GM23338 (cell line): Measurements from ENCODE around the gene TNFSF12. TPM values are rescaled to one million over a fixed set of nuclear protein-coding genes. Genes with fewer than 3 reads are reported as not detected.

Experiments used
- ATAC-seq: fragments of 200-7000 bp; cut with Tn5 transposase; 3 replicates; pipeline ENCODE4 v1.9.1; 2020
- DNase-seq: peaks from one replicate; pipeline ENCODE4 v3.0.0-alpha.2; 2015; ENCODE audit warnings: low spot score
- H2AFZ ChIP-seq: fragments of 200-600 bp; sonication (generic); 2 replicates; pipeline ENCODE4 v1.8.0; 2016; ENCODE audit warnings: antibody characterized with exemption, mild to moderate bottlenecking, moderate library complexity
- H3F3A ChIP-seq: fragments of 200-600 bp; sonication (generic); replicated peaks from 2 replicates; pipeline ENCODE4 v1.8.0; 2017; ENCODE audit warnings: antibody characterized with exemption, mixed run types, low read depth
- H3K27ac ChIP-seq: fragments of 200-600 bp; sonication (generic); 2 replicates; pipeline ENCODE4 v1.6.1; 2016; ENCODE audit warnings: low read depth
- H3K27me3 ChIP-seq: fragments of 200-600 bp; sonication (generic); 2 replicates; pipeline ENCODE4 v1.8.0; 2016; ENCODE audit warnings: mild to moderate bottlenecking, mixed run types, moderate library complexity; ENCODE audit not compliant: insufficient read depth
- H3K36me3 ChIP-seq: fragments of 200-600 bp; sonication (generic); 2 replicates; pipeline ENCODE4 v1.8.0; 2016; ENCODE audit warnings: mild to moderate bottlenecking; ENCODE audit not compliant: insufficient read depth
- H3K4me1 ChIP-seq: fragments of 200-600 bp; sonication (generic); 2 replicates; pipeline ENCODE4 v1.8.0; 2016; ENCODE audit warnings: mild to moderate bottlenecking, moderate library complexity; ENCODE audit not compliant: insufficient read depth
- H3K4me2 ChIP-seq: fragments of 200-600 bp; sonication (generic); 2 replicates; pipeline ENCODE4 v1.7.1; 2017; ENCODE audit warnings: mixed run types
- H3K4me3 ChIP-seq: fragments of 200-600 bp; sonication (generic); 2 replicates; pipeline ENCODE4 v1.6.1; 2016; ENCODE audit warnings: mixed run types
- H3K79me2 ChIP-seq: fragments of 200-600 bp; sonication (generic); replicated peaks from 2 replicates; pipeline ENCODE4 v1.8.0; 2017; ENCODE audit warnings: mild to moderate bottlenecking; ENCODE audit not compliant: insufficient read depth
- H3K9me2 ChIP-seq: fragments of 200-600 bp; sonication (generic); 2 replicates; pipeline ENCODE4 v1.8.0; 2017; ENCODE audit not compliant: insufficient read depth
- H4K20me1 ChIP-seq: fragments of 200-600 bp; sonication (generic); replicated peaks from 2 replicates; pipeline ENCODE4 v1.8.0; 2017; ENCODE audit warnings: mild to moderate bottlenecking; ENCODE audit not compliant: insufficient read depth
- H3K27ac Mint-ChIP-seq: 2 replicates; pipeline ENCODE4 v1.8.0; 2020; ENCODE audit warnings: inconsistent platforms, mild to moderate bottlenecking, moderate library complexity, mixed read lengths
- H3K27me3 Mint-ChIP-seq: 3 replicates; pipeline ENCODE4 v1.8.0; 2022; ENCODE audit warnings: low read depth, mild to moderate bottlenecking, moderate library complexity, mixed read lengths, inconsistent platforms; ENCODE audit not compliant: insufficient read depth, poor library complexity
- H3K36me3 Mint-ChIP-seq: 3 replicates; pipeline ENCODE4 v1.8.0; 2021; ENCODE audit warnings: low read depth, mild to moderate bottlenecking, inconsistent platforms, moderate library complexity, mixed read lengths
- H3K4me1 Mint-ChIP-seq: 3 replicates; pipeline ENCODE4 v1.8.0; 2020; ENCODE audit warnings: mild to moderate bottlenecking, inconsistent platforms, mixed read lengths
- H3K4me3 Mint-ChIP-seq: 3 replicates; pipeline ENCODE4 v1.8.0; 2021; ENCODE audit warnings: moderate library complexity, mild to moderate bottlenecking, inconsistent platforms, mixed read lengths
- H3K9me3 Mint-ChIP-seq: 3 replicates; pipeline ENCODE4 v1.8.0; 2020; ENCODE audit warnings: moderate library complexity, mild to moderate bottlenecking, inconsistent platforms, mixed read lengths
- CREB1 ChIP-seq: fragments of 250-450 bp; sonication (Bioruptor Pico); IDR thresholded peaks from 2 replicates; pipeline ENCODE4 v1.5.0; 2020; ENCODE audit warnings: low read depth, mild to moderate bottlenecking, moderate library complexity
- ETS1 ChIP-seq: IDR thresholded peaks from 2 replicates; pipeline ENCODE4 v1.6.1; 2016; ENCODE audit warnings: antibody characterized with exemption
- JUNB ChIP-seq: IDR thresholded peaks from one replicate; pipeline ENCODE4 v1.6.1; 2016; ENCODE audit warnings: antibody characterized with exemption; ENCODE audit not compliant: unreplicated experiment
- NANOG ChIP-seq: IDR thresholded peaks from 2 replicates; pipeline ENCODE4 v1.6.1; 2016; ENCODE audit warnings: antibody characterized with exemption, borderline replicate concordance
- POLR2AphosphoS5 ChIP-seq: IDR thresholded peaks from 2 replicates; pipeline ENCODE4 v1.6.1; 2016; ENCODE audit warnings: antibody characterized with exemption, low read depth
- ZNF331 ChIP-seq: fragments of 250-450 bp; sonication (Bioruptor Pico); IDR thresholded peaks from 2 replicates; pipeline ENCODE4 v1.5.0; 2020; ENCODE audit warnings: low read depth, mild to moderate bottlenecking, moderate library complexity
- ZNF462 ChIP-seq: fragments of 250-450 bp; sonication (Bioruptor Pico); IDR thresholded peaks from 2 replicates; pipeline ENCODE4 v1.5.0; 2020; ENCODE audit warnings: mild to moderate bottlenecking, moderate library complexity
- polyA plus RNA-seq: library from polyadenylated mRNA; unstranded; fragments of >200 nt; fragmentation: Nextera tagmentation; extraction: Ambion mirVana; gene quantifications from 2 replicates; pipeline ENCODE4 v1.2.1, GENCODE V29; 2016
- total RNA-seq: library from RNA; depleted of rRNA; stranded (reverse); fragments of >200 nt; shearing (Covaris generic); gene quantifications from 2 replicates; pipeline ENCODE4 v1.2.3, GENCODE V29; 2014
- TF ChIP-seq, protein P1 (sequence below), 2 experiments: fragments of 200-600 bp in 1 of 2; sonication (generic) in 1 of 2; conservative IDR thresholded peaks; 2 replicates each; pipeline versions ENCODE4 v1.5.1 to v1.6.1; 2016 to 2017; ENCODE audit warnings: antibody characterized with exemption in 2 of 2, low read depth in 2 of 2, mild to moderate bottlenecking in 2 of 2, moderate library complexity in 1 of 2

Gene TNFSF12
- total and polyA plus RNA-seq, 2 experiments from 2014 or later, result 3.5 to 6.0 TPM

GRCh38 chr17:7586673-7587419 is 38.0 kb downstream of the TNFSF12 start:
- no peak overlapping the region for H3K4me2 ChIP-seq
- no peak overlapping the region for H2AFZ ChIP-seq

DNA sequence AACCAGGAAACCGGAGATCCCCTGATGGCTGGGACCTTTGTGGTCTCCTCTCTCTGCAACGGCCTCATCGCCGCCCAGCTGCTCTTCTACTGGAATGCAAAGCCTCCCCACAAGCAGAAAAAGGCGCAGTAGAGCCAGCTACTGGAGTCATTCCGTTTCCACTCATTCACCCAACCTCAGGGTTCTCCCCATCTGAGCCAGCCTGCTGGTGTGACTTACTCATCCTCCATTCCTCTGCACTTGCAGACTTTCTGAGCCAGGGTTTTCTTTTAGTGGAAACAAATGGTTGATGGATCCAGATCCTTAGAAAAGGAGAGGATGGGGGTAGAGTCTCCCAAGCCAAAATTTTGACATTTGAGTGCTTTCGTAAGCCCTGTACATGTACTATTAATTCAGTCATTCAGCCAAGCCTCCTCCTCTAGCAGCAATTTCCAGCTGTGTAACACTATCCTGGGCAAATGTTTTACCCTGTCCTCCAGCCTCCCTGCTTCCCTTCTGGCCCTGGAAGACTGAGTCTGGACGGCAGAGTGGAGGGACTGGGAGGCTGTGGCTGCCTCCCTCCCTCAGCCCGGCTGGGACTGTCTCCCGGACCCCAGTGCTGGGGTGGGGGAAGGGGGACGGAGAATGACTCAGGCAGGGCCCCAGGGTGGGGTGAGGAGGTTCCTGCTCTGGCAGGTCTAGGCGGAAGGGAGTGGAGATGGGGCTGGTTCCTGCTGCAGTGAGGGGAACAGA is 38.7 kb downstream of the TNFSF12 start:
- Histone ChIP-seq H3K27ac (no peak overlapping the region), H2AFZ (no peak overlapping the region), H3F3A (peaks cover 33% of the 10 kb centered on the region), H3K79me2 (peaks cover 23% of the 10 kb centered on the region), H3K4me1 (peaks cover 24% of the 10 kb centered on the region), H3K36me3 (peaks cover 11% of the 10 kb centered on the region; the same call in 1 of the 2 replicates), H3K27me3 (no peaks in the 10 kb centered on the region), H3K4me3 (peak overlapping the region; percentile 88; the same call in 1 of the 2 replicates), H4K20me1 (no peaks in the 10 kb centered on the region), H3K9me2 (no peaks in the 10 kb centered on the region; the same call in 1 of the 2 replicates), H3K4me2 (peak overlapping the region; percentile 99; the same call in 1 of the 2 replicates)
- Mint-ChIP-seq H3K27me3 (peaks cover 27% of the 10 kb centered on the region), H3K27ac (0 out of 2 replicates have a peak overlapping the region, but pooled peaks have one; percentile 67), H3K4me1 (peaks cover 42% of the 10 kb centered on the region), H3K36me3 (peaks cover 47% of the 10 kb centered on the region), H3K4me3 (peak overlapping the region; percentile 12; the same call in 2 of the 3 replicates), H3K9me3 (no peaks in the 10 kb centered on the region)
- ATAC-seq (no peak), DNase-seq (no peak)
- TF ChIP-seq ETS1 (no peak), ZNF462 (CRISPR knock-in tag) (no peak), ZNF331 (no peak), JUNB (no peak), NANOG (no peak), POLR2AphosphoS5 (no peak), CREB1 (no peak)

More at GRCh38 chr17:7586673-7587419, 38.0 kb downstream of the TNFSF12 start:
- H3K27ac Mint-ChIP-seq, result 0 out of 2 replicates have a peak overlapping the region, but pooled peaks have one; percentile 67
- peaks cover 6% of the 10 kb centered on the region; the same call in 1 of the 2 replicates for H3K36me3 ChIP-seq
- H3K27ac ChIP-seq, result no peak overlapping the region
- H4K20me1 ChIP-seq, result no peaks in the 10 kb centered on the region
- peaks cover 46% of the 10 kb centered on the region for H3K36me3 Mint-ChIP-seq
- H3K4me1 ChIP-seq, result peaks cover 28% of the 10 kb centered on the region
- no peak for ATAC-seq
- no peak overlapping the region; the same call in 2 of the 3 replicates for H3K4me3 Mint-ChIP-seq
- H3K4me3 ChIP-seq, result no peak overlapping the region
- DNase-seq, result peak; percentile 66
- no peaks in the 10 kb centered on the region for H3K9me3 Mint-ChIP-seq
- H3K4me1 Mint-ChIP-seq, result peaks cover 49% of the 10 kb centered on the region
- H3K27me3 ChIP-seq, result no peaks in the 10 kb centered on the region
- peaks cover 35% of the 10 kb centered on the region for H3F3A ChIP-seq
- H3K9me2 ChIP-seq, result no peaks in the 10 kb centered on the region; the same call in 1 of the 2 replicates
- TF ChIP-seq, protein P1, sequence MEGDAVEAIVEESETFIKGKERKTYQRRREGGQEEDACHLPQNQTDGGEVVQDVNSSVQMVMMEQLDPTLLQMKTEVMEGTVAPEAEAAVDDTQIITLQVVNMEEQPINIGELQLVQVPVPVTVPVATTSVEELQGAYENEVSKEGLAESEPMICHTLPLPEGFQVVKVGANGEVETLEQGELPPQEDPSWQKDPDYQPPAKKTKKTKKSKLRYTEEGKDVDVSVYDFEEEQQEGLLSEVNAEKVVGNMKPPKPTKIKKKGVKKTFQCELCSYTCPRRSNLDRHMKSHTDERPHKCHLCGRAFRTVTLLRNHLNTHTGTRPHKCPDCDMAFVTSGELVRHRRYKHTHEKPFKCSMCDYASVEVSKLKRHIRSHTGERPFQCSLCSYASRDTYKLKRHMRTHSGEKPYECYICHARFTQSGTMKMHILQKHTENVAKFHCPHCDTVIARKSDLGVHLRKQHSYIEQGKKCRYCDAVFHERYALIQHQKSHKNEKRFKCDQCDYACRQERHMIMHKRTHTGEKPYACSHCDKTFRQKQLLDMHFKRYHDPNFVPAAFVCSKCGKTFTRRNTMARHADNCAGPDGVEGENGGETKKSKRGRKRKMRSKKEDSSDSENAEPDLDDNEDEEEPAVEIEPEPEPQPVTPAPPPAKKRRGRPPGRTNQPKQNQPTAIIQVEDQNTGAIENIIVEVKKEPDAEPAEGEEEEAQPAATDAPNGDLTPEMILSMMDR (conservative IDR thresholded peaks at IDR 0.05; ENCODE audit: low read depth in 2 of 2), result peak; percentile 27 to 65; a peak in 3 of 4 replicates
- no peak for TF ChIP-seq CREB1
- peaks cover 32% of the 10 kb centered on the region for H3K27me3 Mint-ChIP-seq
- H3K79me2 ChIP-seq, result peaks cover 29% of the 10 kb centered on the region
